Heart left ventricle (tissue), 16 donors: ENCODE results near the gene KDM1A. TPM values are rescaled to one million over a fixed set of nuclear protein-coding genes. Genes with fewer than 3 reads are reported as not detected.

Source experiments
- ATAC-seq, 4 donors: fragments of 200-7000 bp; cut with Tn5 transposase; one replicate each; pipeline ENCODE4 v1.9.1; 2020 to 2022; ENCODE audit warnings: moderate library complexity in 4 of 4, mild to moderate bottlenecking in 3 of 4, moderate number of reproducible peaks in 1 of 4
- DNase-seq, 5 donors: peaks; one replicate each; pipeline ENCODE4 v3.0.0-alpha.2; 2020
- H3K27ac ChIP-seq, 12 donors: fragments of 200-600 bp; sonication (generic) in 4 of 12; one replicate each; pipeline versions ENCODE4 v1.5.0 to v1.8.0; 2016 to 2022; ENCODE audit warnings: mild to moderate bottlenecking in 2 of 12
- H3K27me3 ChIP-seq, 9 donors: fragments of 200-600 bp; sonication (generic) in 2 of 9; one replicate each; pipeline versions ENCODE4 v1.5.1 to v1.8.0; 2016 to 2022; ENCODE audit warnings: mild to moderate bottlenecking in 3 of 9
- H3K36me3 ChIP-seq, 9 donors: fragments of 200-600 bp; sonication (generic) in 2 of 9; one replicate each; pipeline versions ENCODE4 v1.5.0 to v1.8.0; 2018 to 2022; ENCODE audit warnings: mild to moderate bottlenecking in 2 of 9
- H3K4me1 ChIP-seq, 12 donors: fragments of 200-600 bp; sonication (generic) in 4 of 12; one replicate each; pipeline versions ENCODE4 v1.5.0 to v1.8.0; 2016 to 2022; ENCODE audit warnings: mild to moderate bottlenecking in 3 of 12
- H3K4me3 ChIP-seq, 12 donors: fragments of 200-600 bp; sonication (generic) in 4 of 12; one replicate each; pipeline versions ENCODE4 v1.5.0 to v1.8.0; 2017 to 2022; ENCODE audit warnings: mild to moderate bottlenecking in 9 of 12, moderate library complexity in 4 of 12
- H3K9me3 ChIP-seq, 12 donors: fragments of 200-600 bp; sonication (generic) in 4 of 12; one replicate each; pipeline versions ENCODE4 v1.5.0 to v1.8.0; 2016 to 2022; ENCODE audit warnings: mild to moderate bottlenecking in 1 of 12
- CTCF ChIP-seq, 12 donors: fragments of 200-600 bp; sonication (generic) in 4 of 12; IDR thresholded peaks; one replicate each; pipeline versions ENCODE4 v1.5.0 to v1.8.0; 2018 to 2022; ENCODE audit warnings: antibody characterized with exemption in 12 of 12, mild to moderate bottlenecking in 5 of 12
- POLR2A ChIP-seq, 2 donors: fragments of 450-650 bp; IDR thresholded peaks; one replicate each; pipeline ENCODE4 v1.6.1; 2017; ENCODE audit warnings: antibody characterized with exemption in 2 of 2, mild to moderate bottlenecking in 2 of 2, moderate library complexity in 2 of 2
- WGBS, 4 donors: extraction: QIAGEN DNeasy Blood & Tissue Kit in 2 of 4; methylation state at CpG; one replicate each; pipeline versions ENCODE4 v1.1.5 to v1.1.7; 2013 to 2018; 5-methylcytosine and 5-hydroxymethylcytosine counted together
- intact Hi-C, 10 donors: fragments of 100-400 bp; cut with DNase I; formaldehyde crosslinking; loops; one replicate each; pipeline versions ENCODE4 v1.11.1 to v1.14.2; 2022
- polyA plus RNA-seq, 2 donors: library from polyadenylated mRNA; stranded (reverse); fragments of 200-250 nt; gene quantifications; one replicate each; pipeline ENCODE4 v1.2.3, GENCODE V29; 2013
- total RNA-seq, 9 donors: library from RNA; depleted of rRNA in 2 of 9; stranded (reverse); fragments of >200 nt in 2 of 9; fragmentation: NEBNext Ultra II Directional in 3 of 9; extraction: Animal tissue kit (Norgen Biotek cat#: 25700) in 3 of 9; gene quantifications; one replicate each; pipeline versions ENCODE4 v1.1.0 to v1.2.4, GENCODE V29; 2016 to 2023
- donor health status: ischemic (EF 13 %, LVEDD 7.1; RV severe dilation, severe dysfunction).
- donor health status: healthy with polysubstance abuse.
- donor health status: DM: no; HTN: yes; CAD: no.
- donor health status: DM: no; HTN: no; CAD: no.
- donor health status: ischemic (EF 25% LVEDD 6.9; RV normal size, moderate dysfunction).
- donor health status: ischemic (EF 25% LVEDD 5.7; RV mildly dilated, moderate dysfunction).
- donor health status: healthy.
- donor health status: DM: yes; HTN: yes; CAD: no.
- donor health status: ischemic (EF 35%, LVEDD 5.7; RV mildly dilated, moderate dysfunction).
- donor health status: nonischemic (EF 11% LVEDD 7.7; RV severe dilation, severe dysfunction).
- donor health status: DM: yes; HTN: yes; CAD: no.
- donor health status: PGD.
- donor health status: ischemic (EF 29% LVEDD 5.4; RV normal size, mild dysfunction).
- donor health status: nonischemic (EF 23%, LVEDD 6.1; RV moderate dilation, normal function).

KDM1A gene
- total and polyA plus RNA-seq, 11 donors = 14.8 to 37.2 (median 29.7) TPM

DNA sequence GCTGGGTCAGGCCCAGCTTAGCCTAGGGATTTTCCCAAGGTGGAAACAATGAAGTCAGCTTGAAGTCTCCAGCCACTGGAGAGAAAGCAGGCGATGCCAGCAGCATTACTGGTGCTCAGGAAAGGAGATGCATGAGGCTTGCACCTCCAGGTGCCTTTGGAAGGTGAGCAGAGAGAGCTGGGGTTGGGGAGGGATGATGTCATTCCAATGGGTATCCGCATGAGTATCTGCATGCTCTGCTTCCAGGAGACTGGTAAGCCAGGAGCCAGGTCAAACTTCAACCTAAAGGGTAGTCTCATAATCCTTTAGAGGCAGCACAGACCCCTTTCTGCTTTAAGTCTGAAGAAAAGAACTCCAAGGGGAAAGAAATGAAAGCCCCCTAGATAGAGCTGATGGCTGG is 68.8 kb downstream of the KDM1A start:
- intact Hi-C loops = loop anchor here in 1 of 10 donors (10.0 kb wide), 2 partner anchors 113 to 187 kb away; partner anchors contain the start of gene LACTBL1

GRCh38 chr1:23090056-23090455 is 70.8 kb downstream of the KDM1A start:
- 96 to 100% (median 99%) methylated on average over 1 of the region's 1 CpG for WGBS, 4 donors

More for the DNA sequence above, 68.8 kb downstream of the KDM1A start:
- Histone ChIP-seq H3K27ac (no peak overlapping the region), H3K9me3 (no peaks in the 10 kb centered on the region), H3K4me1 (peaks cover 0 to 16% (median 8%) of the 10 kb centered on the region in 12 donors), H3K27me3 (no peaks in the 10 kb centered on the region), H3K36me3 (peaks cover 0 to 98% (median 92%) of the 10 kb centered on the region in 9 donors), H3K4me3 (no peak overlapping the region)
- no peak for TF ChIP-seq POLR2A (IDR thresholded peaks at IDR 0.05)
- TF ChIP-seq CTCF (IDR thresholded peaks at IDR 0.05) = no peak
- WGBS, 4 donors = 85 to 100% (median 94%) methylated on average over 2 of the region's 2 CpGs
- no peak for ATAC-seq
- no peak for DNase-seq

GRCh38 chr1:23091545-23091944 is 72.3 kb downstream of the KDM1A start:
- intact Hi-C loops = loop anchor here in 5 of 10 donors (10.0 kb wide), 3 partner anchors 173 to 193 kb away; no protein-coding TSS in a partner anchor
- Histone ChIP-seq H3K27me3 (no peaks in the 10 kb centered on the region), H3K4me1 (peaks cover 0 to 4% (median 0%) of the 10 kb centered on the region in 12 donors), H3K27ac (no peak overlapping the region), H3K9me3 (peaks cover 0 to 4% (median 0%) of the 10 kb centered on the region in 12 donors), H3K4me3 (no peak overlapping the region), H3K36me3 (peaks cover 0 to 82% (median 78%) of the 10 kb centered on the region in 9 donors)
- DNase-seq = no peak
- ATAC-seq = no peak
- 90 to 95% (median 92%) methylated on average over 7 of the region's 7 CpGs for WGBS, 4 donors
- TF ChIP-seq POLR2A (IDR thresholded peaks at IDR 0.05) (no peak), CTCF (IDR thresholded peaks at IDR 0.05) (no peak)

More at GRCh38 chr1:23090056-23090455, 70.8 kb downstream of the KDM1A start:
- DNase-seq = no peak
- Histone ChIP-seq H3K4me1 (peaks cover 0 to 4% (median 0%) of the 10 kb centered on the region in 12 donors), H3K4me3 (no peak overlapping the region), H3K27ac (no peak overlapping the region), H3K36me3 (peaks cover 0 to 94% (median 89%) of the 10 kb centered on the region in 9 donors), H3K27me3 (no peaks in the 10 kb centered on the region), H3K9me3 (no peaks in the 10 kb centered on the region)
- no peak for TF ChIP-seq POLR2A (IDR thresholded peaks at IDR 0.05)
- TF ChIP-seq CTCF (IDR thresholded peaks at IDR 0.05) = no peak
- no peak for ATAC-seq
- intact Hi-C loops = loop anchor here in 5 of 10 donors (10.0 kb wide), 3 partner anchors 175 to 195 kb away; no protein-coding TSS in a partner anchor

- Histone ChIP-seq H3K27me3 (no peaks in the 10 kb centered on the region), H3K9me3 (peaks cover 0 to 4% (median 0%) of the 10 kb centered on the region in 12 donors), H3K4me3 (no peak overlapping the region), H3K27ac (no peak overlapping the region), H3K36me3 (peaks cover 0 to 78% (median 69%) of the 10 kb centered on the region in 9 donors), H3K4me1 (peaks cover 0 to 4% (median 0%) of the 10 kb centered on the region in 12 donors)
- TF ChIP-seq CTCF (IDR thresholded peaks at IDR 0.05) = no peak
- TF ChIP-seq POLR2A (IDR thresholded peaks at IDR 0.05) = no peak
- ATAC-seq (no peak), DNase-seq (no peak)
- 74 to 82% (median 80%) methylated on average over 11 to 12 of the region's 12 CpGs for WGBS, 4 donors
- intact Hi-C loops = loop anchor here in 5 of 10 donors (10.0 kb wide), 3 partner anchors 172 to 192 kb away; no protein-coding TSS in a partner anchor
Measured at GRCh38 chr1:23092447-23092846, 73.2 kb downstream of the KDM1A start.
